Thyroid gland (tissue), 4 donors: ENCODE results near the gene GLIS1. TPM values are rescaled to one million over a fixed set of nuclear protein-coding genes. Genes with fewer than 3 reads are reported as not detected.
A peak's percentile ranks its signal among the peaks of the same experiment; 100 is the strongest.

Source experiments
- DNase-seq, 2 donors: peaks; one replicate each; pipeline ENCODE4 v3.0.0-alpha.2; 2019
- H3K27ac ChIP-seq, 3 donors: fragments of 200-600 bp; sonication (generic); 1 replicate in 2 of 3; 2 replicates in 1 of 3; pipeline ENCODE4 v1.5.1; 2016 to 2019; ENCODE audit warnings: mild to moderate bottlenecking in 1 of 3, moderate library complexity in 1 of 3
- H3K27me3 ChIP-seq: fragments of 200-600 bp; sonication (generic); one replicate; pipeline ENCODE4 v1.5.1; 2019
- H3K36me3 ChIP-seq, 2 donors: fragments of 200-600 bp; sonication (generic); one replicate each; pipeline ENCODE4 v1.5.1; 2016 to 2019
- H3K4me1 ChIP-seq, 2 donors: fragments of 200-600 bp; sonication (generic); one replicate each; pipeline ENCODE4 v1.5.1; 2017 to 2019
- H3K4me3 ChIP-seq, 3 donors: fragments of 200-600 bp; sonication (generic); replicated peaks in 1 of 3; 1 replicate in 2 of 3; 2 replicates in 1 of 3; pipeline ENCODE4 v1.5.1; 2016; ENCODE audit warnings: mild to moderate bottlenecking in 1 of 3
- H3K9me3 ChIP-seq: fragments of 200-600 bp; sonication (generic); one replicate; pipeline ENCODE4 v1.5.1; 2017
- CTCF ChIP-seq, 6 experiments: fragments of 200-600 bp in 3 of 6; fragments of 450-650 bp in 3 of 6; sonication (generic) in 3 of 6; IDR thresholded peaks; one replicate each; pipeline ENCODE4 v1.5.1; 2016 to 2019; ENCODE audit warnings: antibody characterized with exemption in 6 of 6, mild to moderate bottlenecking in 2 of 6, inconsistent platforms in 1 of 6, moderate library complexity in 1 of 6
- POLR2A ChIP-seq, 2 donors: fragments of 450-650 bp; IDR thresholded peaks; one replicate each; pipeline ENCODE4 v1.6.1; 2017; ENCODE audit warnings: antibody characterized with exemption in 2 of 2, mild to moderate bottlenecking in 2 of 2, moderate library complexity in 1 of 2
- WGBS, 2 donors: methylation state at CpG; one replicate each; pipeline ENCODE4 v1.1.5; 2017; 5-methylcytosine and 5-hydroxymethylcytosine counted together
- intact Hi-C: fragments of 100-400 bp; cut with DNase I; formaldehyde crosslinking; loops from one replicate; pipeline ENCODE4 v1.15.1; 2023
- total RNA-seq, 4 donors: library from RNA; depleted of rRNA; stranded (reverse); fragments of >200 nt; gene quantifications; one replicate each; pipeline ENCODE4 v1.2.3, GENCODE V29; 2016

The GLIS1 gene
- total RNA-seq, 4 donors from 2014 or later: 0.29 TPM; not detected in 3

- Histone ChIP-seq H3K27ac (no peak overlapping the region), H3K4me1 (peaks cover 6 to 10% of the 10 kb centered on the region in 2 donors), H3K4me3 (no peak overlapping the region), H3K36me3 (no peaks in the 10 kb centered on the region), H3K9me3 (no peaks in the 10 kb centered on the region), H3K27me3 (no peaks in the 10 kb centered on the region)
- 13 to 48% methylated on average over 3 to 6 of the region's 6 CpGs for WGBS, 2 donors
- TF ChIP-seq POLR2A (IDR thresholded peaks at IDR 0.05) (no peak), CTCF (IDR thresholded peaks at IDR 0.05) (peak in 4 of 6 experiments; percentile 26 to 54 (median 45))
- DNase-seq: peak; percentile 89 to 91
- intact Hi-C loops: no loop called here
Observed at GRCh38 chr1:53592521-53592982, 146.4 kb downstream of the GLIS1 start.

DNA sequence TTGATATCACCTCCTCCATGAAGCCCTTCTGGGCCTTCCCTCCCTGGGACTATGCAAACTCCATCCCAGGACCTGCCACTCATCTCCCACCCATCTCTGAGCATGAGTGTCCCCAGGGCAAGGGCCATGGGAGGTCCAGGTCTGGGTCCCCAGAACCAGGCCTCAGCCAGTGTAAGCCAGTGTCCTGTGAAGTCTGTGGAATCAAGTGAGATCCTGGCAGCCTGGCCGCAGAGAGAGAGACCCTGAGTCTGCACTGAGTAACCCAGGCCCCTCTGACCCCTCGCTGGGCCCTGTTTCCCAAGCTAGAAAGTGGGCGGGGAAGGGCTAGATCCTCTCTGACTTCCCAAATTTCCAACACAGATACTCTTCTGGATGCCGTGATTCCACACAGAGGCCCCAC, 147.0 kb downstream of the GLIS1 start:
- 91 to 96% methylated on average over 3 to 4 of the region's 4 CpGs for WGBS, 2 donors
- Histone ChIP-seq H3K9me3 (no peaks in the 10 kb centered on the region), H3K27ac (no peak overlapping the region), H3K36me3 (no peaks in the 10 kb centered on the region), H3K4me1 (peaks cover 6 to 10% of the 10 kb centered on the region in 2 donors), H3K4me3 (no peak overlapping the region), H3K27me3 (no peaks in the 10 kb centered on the region)
- DNase-seq: no peak
- no peak for TF ChIP-seq POLR2A (IDR thresholded peaks at IDR 0.05)
- TF ChIP-seq CTCF (IDR thresholded peaks at IDR 0.05): no peak
- intact Hi-C loops: no loop called here

DNA sequence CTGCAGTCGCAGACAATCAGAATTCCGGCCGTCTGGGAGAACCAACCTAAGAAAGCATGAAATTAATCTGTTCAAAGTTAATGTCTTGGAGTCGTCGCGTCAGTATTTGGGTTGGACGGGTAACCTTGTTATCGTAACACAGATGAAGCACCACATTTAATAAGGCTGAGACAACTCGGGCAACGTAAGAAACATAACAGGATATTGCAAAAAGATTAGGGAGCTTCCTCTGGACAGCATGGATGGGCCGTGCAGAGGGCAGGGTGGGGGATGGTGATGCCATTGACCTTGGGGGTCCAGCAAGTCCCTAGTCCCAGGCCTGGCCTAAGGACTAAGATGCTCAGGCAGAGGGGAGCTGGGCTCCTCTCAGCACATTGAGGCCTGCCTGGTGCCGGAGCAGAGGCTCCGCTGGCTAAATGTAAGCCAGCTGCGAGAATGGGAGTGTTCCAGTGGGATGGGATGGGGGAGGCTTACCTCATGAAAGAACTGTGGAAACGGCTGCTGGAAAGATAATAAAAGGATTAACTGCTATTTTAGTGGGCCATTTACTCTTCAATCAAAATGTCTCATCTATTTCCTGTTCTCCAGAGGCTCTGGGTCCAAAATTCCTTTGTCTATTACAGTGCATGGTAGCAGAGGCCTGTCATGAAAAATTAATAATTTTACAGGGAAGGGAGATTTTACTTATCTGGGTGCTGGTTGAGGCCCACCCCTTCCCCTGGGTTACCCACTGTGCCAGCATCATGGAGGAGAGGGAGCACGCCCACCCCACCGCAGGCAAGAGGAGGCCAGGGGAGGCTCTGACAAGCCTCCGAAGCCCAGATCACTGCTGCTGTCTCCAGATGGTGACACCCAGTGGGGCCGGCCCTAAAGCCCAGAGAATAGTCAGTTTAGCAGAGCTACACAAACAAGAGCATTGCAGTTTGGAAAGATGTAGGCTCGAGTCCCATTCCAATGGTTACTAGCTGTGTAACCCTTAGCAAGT, 148.1 kb downstream of the GLIS1 start:
- no peaks in the 10 kb centered on the region for H3K9me3 ChIP-seq
- WGBS, 2 donors: 83 to 84% methylated on average over 20 of the region's 20 CpGs
- H3K27ac ChIP-seq: no peak overlapping the region
- intact Hi-C loops: no loop called here
- DNase-seq: no peak
- H3K4me3 ChIP-seq: no peak overlapping the region
- TF ChIP-seq POLR2A (IDR thresholded peaks at IDR 0.05): no peak
- TF ChIP-seq CTCF (IDR thresholded peaks at IDR 0.05): no peak
- H3K4me1 ChIP-seq: peaks cover 6 to 10% of the 10 kb centered on the region in 2 donors
- H3K27me3 ChIP-seq: no peaks in the 10 kb centered on the region
- no peaks in the 10 kb centered on the region for H3K36me3 ChIP-seq

DNA sequence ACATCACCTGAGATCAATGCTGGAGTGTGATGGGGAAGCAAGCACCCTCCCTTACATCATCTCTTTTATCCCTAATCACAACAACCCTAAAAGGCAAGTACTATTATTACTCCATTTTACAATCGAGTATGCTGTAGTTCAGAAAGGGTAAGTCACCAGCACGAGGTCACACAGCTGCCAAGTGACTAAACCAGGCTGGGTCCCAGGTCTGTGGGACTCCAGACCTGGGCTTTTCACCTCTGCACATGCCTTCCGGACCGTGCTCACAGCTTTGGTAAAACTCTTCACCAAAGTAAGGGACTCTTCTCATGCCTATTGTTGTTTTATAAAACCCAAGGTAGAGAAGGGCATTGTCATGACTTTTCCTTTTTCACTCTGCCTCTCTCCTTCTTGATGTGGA, 148.9 kb downstream of the GLIS1 start:
- Histone ChIP-seq H3K4me1 (peaks cover 6 to 10% of the 10 kb centered on the region in 2 donors), H3K36me3 (no peaks in the 10 kb centered on the region), H3K27me3 (no peaks in the 10 kb centered on the region), H3K9me3 (no peaks in the 10 kb centered on the region), H3K4me3 (no peak overlapping the region), H3K27ac (no peak overlapping the region)
- intact Hi-C loops: no loop called here
- 86 to 89% methylated on average over 4 of the region's 4 CpGs for WGBS, 2 donors
- TF ChIP-seq CTCF (IDR thresholded peaks at IDR 0.05): no peak
- no peak for TF ChIP-seq POLR2A (IDR thresholded peaks at IDR 0.05)
- no peak for DNase-seq
